Stimulated activated CD4-positive, alpha-beta T cell treated with anti-CD3 and anti-CD28 coated beads, Interleukin-2, amount 100 ng/mL, for 4 hours (primary cell): ENCODE data around the gene SMIM7.
A peak's percentile ranks its signal among the peaks of the same experiment; 100 is the strongest.
"Not testable (repeated sequence)": the region's sequence is repeated elsewhere in the genome, so short reads cannot be mapped to it uniquely, and the experiment has no call there.

Experiments used
- DNase-seq: peaks from one replicate; pipeline ENCODE4 v3.0.0-alpha.2; 2020; ENCODE audit warnings: low read depth

The SMIM7 gene

GRCh38 chr19:16659832-16660708 is at the start of gene SMIM7:
SMIM7 (minus strand) TSS chr19:16660144; CDS start chr19:16660110, 34 bp downstream.
- DNase-seq, result peak; percentile 99

GRCh38 chr19:16703677-16704076 is 43.7 kb upstream of the SMIM7 start:
- no peak for DNase-seq

GRCh38 chr19:16702123-16702522 is 42.2 kb upstream of the SMIM7 start:
- no peak for DNase-seq

- no peak for DNase-seq
Observed at GRCh38 chr19:16698914-16699313, 39.0 kb upstream of the SMIM7 start.

- DNase-seq, result no peak
Observed at GRCh38 chr19:16688084-16688483, 28.1 kb upstream of the SMIM7 start.

- no peak for DNase-seq
Observed at GRCh38 chr19:16684216-16684615, 24.3 kb upstream of the SMIM7 start.

- DNase-seq, result no peak
Observed at GRCh38 chr19:16682539-16682938, 22.6 kb upstream of the SMIM7 start.

GRCh38 chr19:16679811-16680210 is 19.9 kb upstream of the SMIM7 start:
- DNase-seq, result no peak

GRCh38 chr19:16678498-16678897 is 18.6 kb upstream of the SMIM7 start:
- no peak for DNase-seq

- DNase-seq, result no peak
Observed at GRCh38 chr19:16677055-16677454, 17.1 kb upstream of the SMIM7 start.

GRCh38 chr19:16676101-16676798 is 16.3 kb upstream of the SMIM7 start:
- DNase-seq, result no peak

GRCh38 chr19:16673839-16674238 is 13.9 kb upstream of the SMIM7 start:
- DNase-seq, result not testable (repeated sequence)

- DNase-seq, result no peak
Observed at GRCh38 chr19:16673231-16673630, 13.3 kb upstream of the SMIM7 start.

GRCh38 chr19:16671652-16672274 is 11.8 kb upstream of the SMIM7 start:
- no peak for DNase-seq

- no peak for DNase-seq
Observed at GRCh38 chr19:16670291-16670690, 10.3 kb upstream of the SMIM7 start.

- not testable (repeated sequence) for DNase-seq
Observed at GRCh38 chr19:16668702-16669101, 8.8 kb upstream of the SMIM7 start.

GRCh38 chr19:16668176-16668575 is 8.2 kb upstream of the SMIM7 start:
- DNase-seq, result no peak

GRCh38 chr19:16661480-16662034 is 1.6 kb upstream of the SMIM7 start:
- DNase-seq, result no peak

GRCh38 chr19:16660763-16661479 is 977 bp upstream of the SMIM7 start, which contains the start of gene TMEM38A:
TMEM38A (plus strand) TSS chr19:16661139; CDS start chr19:16661218, 79 bp downstream.
- DNase-seq, result peak; percentile 26

- DNase-seq, result no peak
Observed at GRCh38 chr19:16659464-16659831, 496 bp downstream of the SMIM7 start.

GRCh38 chr19:16657384-16657783 is 2.6 kb downstream of the SMIM7 start:
- no peak for DNase-seq

GRCh38 chr19:16655727-16656126 is 4.2 kb downstream of the SMIM7 start:
- no peak for DNase-seq
